GM19043 (cell line): ENCODE data around the gene POLR1A.

Experiments used
- ATAC-seq: cut with Tn5 transposase; IDR thresholded peaks from one replicate; pipeline ENCODE4 v1.9.1; 2021; ENCODE audit warnings: low read depth; ENCODE audit not compliant: unreplicated experiment

The POLR1A gene

GRCh38 chr2:86025229-86025820 lies 80.4 kb downstream of the POLR1A start:
- ATAC-seq: no peak

- no peak for ATAC-seq
Measured at GRCh38 chr2:86023366-86023712, 82.3 kb downstream of the POLR1A start.

- ATAC-seq: no peak
Measured at GRCh38 chr2:86022661-86023365, 82.9 kb downstream of the POLR1A start.

- ATAC-seq: no peak
Measured at GRCh38 chr2:86021396-86022378, 84.0 kb downstream of the POLR1A start.

- no peak for ATAC-seq
Measured at GRCh38 chr2:86020984-86021383, 84.7 kb downstream of the POLR1A start.

GRCh38 chr2:86019121-86019520 lies 86.6 kb downstream of the POLR1A start:
- ATAC-seq: no peak

GRCh38 chr2:86017901-86018896 lies 87.5 kb downstream of the POLR1A start:
- no peak for ATAC-seq

- ATAC-seq: no peak
Measured at GRCh38 chr2:86016581-86016980, 89.1 kb downstream of the POLR1A start.

- no peak for ATAC-seq
Measured at GRCh38 chr2:86015699-86016098, 90.0 kb downstream of the POLR1A start.

GRCh38 chr2:86015006-86015405 lies 90.7 kb downstream of the POLR1A start:
- no peak for ATAC-seq

GRCh38 chr2:86014493-86014892 lies 91.2 kb downstream of the POLR1A start:
- no peak for ATAC-seq

- ATAC-seq: no peak
Measured at GRCh38 chr2:86012007-86012712, 93.5 kb downstream of the POLR1A start.

- no peak for ATAC-seq
Measured at GRCh38 chr2:86011449-86011941, 94.2 kb downstream of the POLR1A start.

- no peak for ATAC-seq
Measured at GRCh38 chr2:86010083-86010482, 95.6 kb downstream of the POLR1A start.

- no peak for ATAC-seq
Measured at GRCh38 chr2:86006524-86006923, 99.2 kb downstream of the POLR1A start.

GRCh38 chr2:86003967-86004366 lies 101.7 kb downstream of the POLR1A start:
- ATAC-seq: no peak

GRCh38 chr2:86003104-86003503 lies 102.6 kb downstream of the POLR1A start:
- ATAC-seq: no peak

- no peak for ATAC-seq
Measured at GRCh38 chr2:86002375-86002774, 103.3 kb downstream of the POLR1A start.

GRCh38 chr2:86001326-86001725 lies 104.4 kb downstream of the POLR1A start:
- ATAC-seq: no peak
